Measurements from ENCODE around the gene UNC5C. TPM values are rescaled to one million over a fixed set of nuclear protein-coding genes. Genes with fewer than 3 reads are reported as not detected.

Gene UNC5C
- total RNA-seq, 1 donor from 2014 or later = 12.0 TPM

DNA sequence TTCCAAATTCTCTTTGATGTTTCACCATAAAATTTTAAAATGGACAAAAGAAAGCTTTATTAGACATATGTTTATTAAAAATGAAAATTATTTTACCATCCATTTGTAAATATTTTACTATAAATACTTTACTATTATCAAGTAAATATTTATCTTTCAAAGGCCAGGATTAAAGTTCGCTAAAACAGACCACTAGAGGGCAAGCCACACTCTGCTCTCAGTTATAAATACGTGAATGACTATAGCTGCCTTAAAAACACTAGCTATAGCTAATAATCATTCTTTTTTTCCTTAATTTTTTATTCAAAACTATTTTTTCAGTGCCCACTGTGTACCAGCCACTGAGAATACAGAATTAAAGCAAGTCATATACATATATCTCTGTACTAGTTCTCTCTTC is 38.6 kb downstream of the UNC5C start:
- TF ChIP-seq POLR2AphosphoS5 (IDR thresholded peaks at IDR 0.05; ENCODE audit: insufficient read depth in 1 of 2, low read depth in 1 of 2) = no peak
- TF ChIP-seq, protein P1, sequence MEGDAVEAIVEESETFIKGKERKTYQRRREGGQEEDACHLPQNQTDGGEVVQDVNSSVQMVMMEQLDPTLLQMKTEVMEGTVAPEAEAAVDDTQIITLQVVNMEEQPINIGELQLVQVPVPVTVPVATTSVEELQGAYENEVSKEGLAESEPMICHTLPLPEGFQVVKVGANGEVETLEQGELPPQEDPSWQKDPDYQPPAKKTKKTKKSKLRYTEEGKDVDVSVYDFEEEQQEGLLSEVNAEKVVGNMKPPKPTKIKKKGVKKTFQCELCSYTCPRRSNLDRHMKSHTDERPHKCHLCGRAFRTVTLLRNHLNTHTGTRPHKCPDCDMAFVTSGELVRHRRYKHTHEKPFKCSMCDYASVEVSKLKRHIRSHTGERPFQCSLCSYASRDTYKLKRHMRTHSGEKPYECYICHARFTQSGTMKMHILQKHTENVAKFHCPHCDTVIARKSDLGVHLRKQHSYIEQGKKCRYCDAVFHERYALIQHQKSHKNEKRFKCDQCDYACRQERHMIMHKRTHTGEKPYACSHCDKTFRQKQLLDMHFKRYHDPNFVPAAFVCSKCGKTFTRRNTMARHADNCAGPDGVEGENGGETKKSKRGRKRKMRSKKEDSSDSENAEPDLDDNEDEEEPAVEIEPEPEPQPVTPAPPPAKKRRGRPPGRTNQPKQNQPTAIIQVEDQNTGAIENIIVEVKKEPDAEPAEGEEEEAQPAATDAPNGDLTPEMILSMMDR (IDR thresholded peaks at IDR 0.05) = peak in 2 of 3 experiments; percentile 6 to 36
- TF ChIP-seq POLR2A (IDR thresholded peaks at IDR 0.05) = no peak
- Histone ChIP-seq H3K27ac (no peak overlapping the region), H3K4me3 (no peak overlapping the region), H3K9me3 (no peaks in the 10 kb centered on the region), H3K27me3 (no peaks in the 10 kb centered on the region), H3K36me3 (no peaks in the 10 kb centered on the region), H3K4me1 (no peaks in the 10 kb centered on the region)
- DNase-seq (ENCODE audit: extremely low spot score in 2 of 2) = no peak
- intact Hi-C loops (cut with DNase I) = no loop called here

DNA sequence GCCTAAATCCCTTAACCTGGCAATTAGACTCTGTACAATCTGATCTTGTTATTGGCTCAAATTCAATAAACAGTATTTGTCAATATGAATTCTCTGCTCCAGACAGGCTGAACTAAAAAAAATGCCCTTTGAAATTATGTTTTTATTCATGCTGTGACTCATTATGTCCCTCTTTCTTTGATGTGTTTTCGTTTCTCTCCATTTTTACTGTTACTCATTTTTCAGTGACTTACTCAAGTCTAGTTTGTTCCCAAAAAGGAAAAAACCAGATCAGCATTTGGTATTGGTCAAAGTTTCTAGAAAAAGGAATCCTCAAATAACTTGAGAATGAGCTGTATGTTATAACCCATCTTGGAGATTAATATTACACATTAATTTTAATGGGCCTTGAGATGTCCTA is 40.4 kb downstream of the UNC5C start:
- DNase-seq (ENCODE audit: extremely low spot score in 2 of 2) = no peak
- Histone ChIP-seq H3K36me3 (no peaks in the 10 kb centered on the region), H3K4me3 (no peak overlapping the region), H3K27me3 (no peaks in the 10 kb centered on the region), H3K27ac (no peak overlapping the region), H3K9me3 (no peaks in the 10 kb centered on the region), H3K4me1 (no peaks in the 10 kb centered on the region)
- intact Hi-C loops (cut with DNase I) = no loop called here
- no peak for TF ChIP-seq POLR2A (IDR thresholded peaks at IDR 0.05)
- TF ChIP-seq POLR2AphosphoS5 (IDR thresholded peaks at IDR 0.05; ENCODE audit: insufficient read depth in 1 of 2, low read depth in 1 of 2) = no peak
- TF ChIP-seq, protein P1 (IDR thresholded peaks at IDR 0.05) = no peak

DNA sequence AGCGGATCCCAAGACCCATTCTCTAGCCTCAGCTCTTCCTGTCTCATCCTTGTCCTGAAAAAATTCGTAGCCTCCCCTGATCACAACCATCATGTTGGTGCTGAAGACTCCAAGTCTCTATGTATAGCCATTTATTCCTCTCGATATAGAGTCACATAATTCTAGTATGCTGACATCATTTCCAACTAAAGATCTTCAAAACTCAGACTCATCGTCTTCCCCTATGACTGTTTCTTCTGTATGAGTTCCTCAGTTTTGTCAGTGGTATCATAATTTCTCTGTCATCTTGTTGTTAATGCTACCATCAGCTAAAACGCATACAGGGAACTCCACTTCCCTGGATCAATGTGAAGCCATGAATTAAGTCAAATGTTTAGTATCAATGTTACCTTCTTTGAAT is 41.2 kb downstream of the UNC5C start:
- H3K27ac ChIP-seq = no peak overlapping the region
- no peaks in the 10 kb centered on the region for H3K4me1 ChIP-seq
- TF ChIP-seq POLR2AphosphoS5 (IDR thresholded peaks at IDR 0.05; ENCODE audit: insufficient read depth in 1 of 2, low read depth in 1 of 2) (no peak), POLR2A (IDR thresholded peaks at IDR 0.05) (no peak)
- TF ChIP-seq, protein P1 (IDR thresholded peaks at IDR 0.05) = no peak
- no peaks in the 10 kb centered on the region for H3K9me3 ChIP-seq
- no peak for DNase-seq (ENCODE audit: extremely low spot score in 2 of 2)
- H3K4me3 ChIP-seq = no peak overlapping the region
- no peaks in the 10 kb centered on the region for H3K27me3 ChIP-seq
- intact Hi-C loops (cut with DNase I) = no loop called here
- H3K36me3 ChIP-seq = no peaks in the 10 kb centered on the region

DNA sequence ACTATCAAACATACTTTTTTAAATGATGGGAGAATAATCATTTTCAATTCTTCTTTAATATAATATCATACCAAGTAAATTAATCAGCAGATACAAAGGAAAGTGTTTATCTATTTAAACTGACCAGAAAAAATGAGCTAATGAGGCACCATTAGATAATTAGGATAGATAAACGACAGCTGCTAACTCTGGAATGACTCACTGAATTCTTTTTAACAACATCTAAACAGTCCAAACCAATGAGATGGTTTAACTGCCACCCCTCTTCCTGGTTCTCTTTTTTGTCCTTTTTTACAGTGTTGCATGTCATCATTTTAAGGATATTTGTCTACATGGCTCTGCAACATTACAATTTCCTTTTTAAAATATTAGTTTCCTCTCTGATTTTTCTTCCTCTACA is 41.6 kb downstream of the UNC5C start:
- TF ChIP-seq POLR2AphosphoS5 (IDR thresholded peaks at IDR 0.05; ENCODE audit: insufficient read depth in 1 of 2, low read depth in 1 of 2) = no peak
- TF ChIP-seq POLR2A (IDR thresholded peaks at IDR 0.05) = no peak
- TF ChIP-seq, protein P1 (IDR thresholded peaks at IDR 0.05) = no peak
- Histone ChIP-seq H3K27ac (no peak overlapping the region), H3K9me3 (no peaks in the 10 kb centered on the region), H3K4me1 (no peaks in the 10 kb centered on the region), H3K4me3 (no peak overlapping the region), H3K36me3 (no peaks in the 10 kb centered on the region), H3K27me3 (no peaks in the 10 kb centered on the region)
- intact Hi-C loops (cut with DNase I) = no loop called here
- DNase-seq (ENCODE audit: extremely low spot score in 2 of 2) = no peak

DNA sequence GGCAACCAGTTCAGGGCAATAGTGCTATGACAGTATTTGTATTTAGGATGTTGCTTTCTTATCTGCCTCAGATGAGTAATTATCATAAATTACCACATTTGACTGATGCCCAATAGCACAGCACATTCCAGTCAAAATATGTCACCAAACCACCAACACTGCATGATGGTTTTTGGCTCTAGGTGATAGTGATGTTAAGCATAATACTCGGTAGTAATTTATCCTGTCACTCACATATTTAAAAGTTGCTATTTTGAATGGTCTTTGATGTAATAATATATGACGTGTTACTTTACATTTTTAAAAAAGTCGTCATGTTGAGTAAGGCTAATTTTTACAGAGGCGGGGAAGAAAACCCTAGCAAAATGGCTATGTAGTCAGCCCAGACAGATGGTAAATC is 42.5 kb downstream of the UNC5C start:
- no peak for TF ChIP-seq POLR2AphosphoS5 (IDR thresholded peaks at IDR 0.05; ENCODE audit: insufficient read depth in 1 of 2, low read depth in 1 of 2)
- TF ChIP-seq, protein P1 (IDR thresholded peaks at IDR 0.05) = no peak
- no peak for TF ChIP-seq POLR2A (IDR thresholded peaks at IDR 0.05)
- Histone ChIP-seq H3K27ac (no peak overlapping the region), H3K4me3 (no peak overlapping the region), H3K9me3 (no peaks in the 10 kb centered on the region), H3K36me3 (no peaks in the 10 kb centered on the region), H3K27me3 (no peaks in the 10 kb centered on the region), H3K4me1 (no peaks in the 10 kb centered on the region)
- no peak for DNase-seq (ENCODE audit: extremely low spot score in 2 of 2)
- intact Hi-C loops (cut with DNase I) = no loop called here

Measured in vagina (tissue), 2 donors.